ENCODE data around the gene TUBD1. TPM values are rescaled to one million over a fixed set of nuclear protein-coding genes. Genes with fewer than 3 reads are reported as not detected.

Gene TUBD1
- total RNA-seq, 1 donor from 2014 or later: 0.64 TPM

GRCh38 chr17:59814685-59815084, 78.1 kb downstream of the TUBD1 start:
- no peaks in the 10 kb centered on the region for H3K4me1 ChIP-seq
- no peak for DNase-seq (ENCODE audit: low spot score in 2 of 2)
- no peaks in the 10 kb centered on the region for H3K27me3 ChIP-seq
- intact Hi-C loops (cut with DNase I): no loop called here
- no peak overlapping the region for H3K4me3 ChIP-seq
- no peak for TF ChIP-seq CTCF (IDR thresholded peaks at IDR 0.05)
- no peak overlapping the region for H3K27ac ChIP-seq
- H3K9me3 ChIP-seq: no peaks in the 10 kb centered on the region
- H3K36me3 ChIP-seq: peaks cover 0 to 21% of the 10 kb centered on the region in 2 donors

- no peak for TF ChIP-seq CTCF (IDR thresholded peaks at IDR 0.05)
- intact Hi-C loops (cut with DNase I): no loop called here
- Histone ChIP-seq H3K4me3 (no peak overlapping the region), H3K9me3 (no peaks in the 10 kb centered on the region), H3K27me3 (no peaks in the 10 kb centered on the region), H3K36me3 (peaks cover 0 to 17% of the 10 kb centered on the region in 2 donors), H3K4me1 (no peaks in the 10 kb centered on the region), H3K27ac (no peak overlapping the region)
- DNase-seq (ENCODE audit: low spot score in 2 of 2): no peak
These were observed 78.5 kb downstream of the TUBD1 start for GRCh38 chr17:59814276-59814675.

GRCh38 chr17:59812139-59812538, 80.6 kb downstream of the TUBD1 start:
- intact Hi-C loops (cut with DNase I): no loop called here
- H3K4me1 ChIP-seq: peaks cover 3% of the 10 kb centered on the region in 2 donors
- TF ChIP-seq CTCF (IDR thresholded peaks at IDR 0.05): no peak
- H3K27ac ChIP-seq: no peak overlapping the region
- no peaks in the 10 kb centered on the region for H3K9me3 ChIP-seq
- H3K27me3 ChIP-seq: no peaks in the 10 kb centered on the region
- no peak overlapping the region for H3K4me3 ChIP-seq
- peaks cover 0 to 15% of the 10 kb centered on the region in 2 donors for H3K36me3 ChIP-seq
- no peak for DNase-seq (ENCODE audit: low spot score in 2 of 2)

- intact Hi-C loops (cut with DNase I): no loop called here
- Histone ChIP-seq H3K9me3 (no peaks in the 10 kb centered on the region), H3K27me3 (no peaks in the 10 kb centered on the region), H3K36me3 (peaks cover 0 to 15% of the 10 kb centered on the region in 2 donors), H3K4me3 (no peak overlapping the region), H3K4me1 (peaks cover 3% of the 10 kb centered on the region in 2 donors), H3K27ac (no peak overlapping the region)
- no peak for TF ChIP-seq CTCF (IDR thresholded peaks at IDR 0.05)
- no peak for DNase-seq (ENCODE audit: low spot score in 2 of 2)
These were observed 81.5 kb downstream of the TUBD1 start for GRCh38 chr17:59811209-59811608.

- no peaks in the 10 kb centered on the region for H3K27me3 ChIP-seq
- no peak for DNase-seq (ENCODE audit: low spot score in 2 of 2)
- H3K27ac ChIP-seq: no peak overlapping the region
- no peak overlapping the region for H3K4me3 ChIP-seq
- peaks cover 0 to 15% of the 10 kb centered on the region in 2 donors for H3K36me3 ChIP-seq
- intact Hi-C loops (cut with DNase I): no loop called here
- no peak for TF ChIP-seq CTCF (IDR thresholded peaks at IDR 0.05)
- no peaks in the 10 kb centered on the region for H3K9me3 ChIP-seq
- H3K4me1 ChIP-seq: peaks cover 3% of the 10 kb centered on the region in 2 donors
These were observed 81.9 kb downstream of the TUBD1 start for GRCh38 chr17:59810894-59811153.

Other genes starting within 250 kb of the TUBD1 start
- 125 TPM for gene PTRH2, start 185.5 kb downstream of the TUBD1 start, total RNA-seq
- gene VMP1, start 185.3 kb downstream of the TUBD1 start, total RNA-seq: 183 TPM
- gene RPS6KB1, start 178 bp upstream of the TUBD1 start, total RNA-seq: 9.3 TPM
- gene RNFT1, start 71.8 kb upstream of the TUBD1 start, total RNA-seq: 1.9 TPM
- gene HEATR6, start 186.0 kb upstream of the TUBD1 start, total RNA-seq: 22.9 TPM